ENCODE measurements around the gene CSGALNACT2.

DNA sequence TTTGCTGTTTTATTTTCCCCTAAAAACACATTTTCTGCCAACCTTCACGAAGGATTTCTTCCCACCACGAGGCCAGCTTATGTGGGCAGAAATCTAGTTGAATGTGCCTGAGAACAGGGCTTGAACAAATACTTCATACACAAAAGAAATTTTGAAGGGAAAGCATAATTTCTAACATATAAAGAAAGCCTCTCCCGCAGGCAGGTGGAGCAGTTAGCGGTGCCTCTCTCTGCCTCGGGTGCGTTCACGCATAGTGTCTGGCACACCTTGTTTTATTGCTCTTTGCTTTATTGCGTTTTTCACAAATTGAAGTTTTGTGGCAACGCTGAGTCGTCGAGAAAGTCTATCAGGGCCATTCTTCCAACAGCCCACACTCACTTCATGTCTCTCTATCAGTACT, 7.0 kb upstream of the CSGALNACT2 start:
- TF ChIP-seq CTCF (IDR thresholded peaks at IDR 0.05) = no peak
- TF ChIP-seq EZH2 (IDR thresholded peaks at IDR 0.05; ENCODE audit: borderline replicate concordance, insufficient read depth, low read depth, low read length, poor library complexity, severe bottlenecking) = no peak

Data from B cell (primary cell).